GM12892 (cell line): ENCODE measurements around the gene MPPE1.

Source experiments
- POLR2A ChIP-seq: IDR thresholded peaks from 2 replicates; pipeline ENCODE4 v1.6.1; 2011; ENCODE audit warnings: low read depth, low read length, control low read depth
- TAF1 ChIP-seq: IDR thresholded peaks from 2 replicates; pipeline ENCODE4 v1.6.1; 2011; ENCODE audit warnings: low read depth, mild to moderate bottlenecking, control low read depth, low read length, borderline replicate concordance

DNA sequence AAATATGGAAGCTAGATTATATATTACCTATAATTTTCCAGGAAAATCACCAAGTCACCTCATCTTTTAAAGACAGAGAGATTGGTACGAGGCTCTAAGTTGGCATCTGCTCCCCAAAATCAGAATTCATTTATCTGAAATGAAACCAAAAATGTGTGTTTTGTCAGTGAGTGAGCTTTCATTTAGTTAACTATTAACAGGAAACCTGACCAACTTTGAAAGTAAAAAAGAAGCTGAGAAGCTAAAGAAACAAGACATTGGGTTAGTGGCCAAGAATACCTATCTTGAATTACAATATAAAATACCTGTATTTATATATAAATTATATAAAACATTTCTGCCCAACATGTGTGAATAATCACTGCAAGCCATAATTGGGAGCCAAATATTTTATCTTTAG is 1.9 kb downstream of the MPPE1 start:
- no peak for TF ChIP-seq POLR2A
- no peak for TF ChIP-seq TAF1
